OCI-LY7 (cell line): Measurements from ENCODE around the gene RARB. TPM values are rescaled to one million over a fixed set of nuclear protein-coding genes. Genes with fewer than 3 reads are reported as not detected.

Experiments
- BruUV-seq: library from RNA; stranded (reverse); fragments of 400-500 nt; replicated peaks from 2 replicates; lab custom pipeline; 2021; lab: Mats Ljungman, UMichigan
- CTCF ChIA-PET: fragments of 300-600 bp; sonication (Branson Sonifier 250); formaldehyde crosslinking; loops from one replicate; lab custom pipeline; 2022; ENCODE audit warnings: antibody characterized with exemption; ENCODE audit not compliant: unreplicated experiment; lab: Charles Lee
- POLR2A ChIA-PET: fragments of 300-600 bp; sonication (Branson Sonifier 250); formaldehyde crosslinking; loops from one replicate; lab custom pipeline; 2022; ENCODE audit warnings: antibody characterized with exemption; lab: Charles Lee
- DNase-seq: peaks from one replicate; pipeline ENCODE4 v3.0.0-alpha.2; 2015; ENCODE audit warnings: low spot score
- H2AFZ ChIP-seq: fragments of 200-600 bp; sonication (generic), shearing (Covaris generic); 2 replicates; pipeline ENCODE4 v1.6.1; 2014; ENCODE audit warnings: mild to moderate bottlenecking, antibody characterized with exemption, low read length, moderate library complexity
- H3K27ac ChIP-seq: fragments of 200-600 bp; sonication (generic); 2 replicates; pipeline ENCODE4 v1.5.1; 2014; ENCODE audit warnings: mixed run types, low read depth, mild to moderate bottlenecking, moderate library complexity, low read length, inconsistent platforms; ENCODE audit not compliant: poor library complexity, severe bottlenecking
- H3K36me3 ChIP-seq: fragments of 200-600 bp; sonication (generic); 2 replicates; pipeline ENCODE4 v1.6.1; 2014; ENCODE audit warnings: mild to moderate bottlenecking, antibody characterized with exemption, low read length, moderate library complexity, mixed read lengths; ENCODE audit not compliant: insufficient read depth
- H3K4me1 ChIP-seq: fragments of 200-600 bp; sonication (generic); 2 replicates; pipeline ENCODE4 v1.5.1; 2014; ENCODE audit warnings: mild to moderate bottlenecking, low read length; ENCODE audit not compliant: insufficient read depth, poor library complexity, severe bottlenecking
- H3K4me2 ChIP-seq: fragments of 200-600 bp; sonication (generic); 2 replicates; pipeline ENCODE4 v1.6.1; 2014; ENCODE audit warnings: mild to moderate bottlenecking, low read length
- H3K4me3 ChIP-seq: fragments of 200-600 bp; sonication (generic); 2 replicates; pipeline ENCODE4 v1.5.1; 2014; ENCODE audit warnings: mild to moderate bottlenecking, low read depth, low read length; ENCODE audit not compliant: poor library complexity, severe bottlenecking
- H3K79me2 ChIP-seq: fragments of 200-600 bp; sonication (generic); 2 replicates; pipeline ENCODE4 v1.6.1; 2016; ENCODE audit warnings: low read depth, mild to moderate bottlenecking, low read length, moderate library complexity, mixed read lengths; ENCODE audit not compliant: insufficient read depth
- H3K9me2 ChIP-seq: fragments of 200-600 bp; sonication (generic); 2 replicates; pipeline ENCODE4 v1.6.1; 2016; ENCODE audit warnings: mild to moderate bottlenecking, low read length, mixed read lengths; ENCODE audit not compliant: insufficient read depth
- H3K9me3 ChIP-seq: fragments of 200-600 bp; sonication (generic); 2 replicates; pipeline ENCODE4 v1.6.1; 2014; ENCODE audit warnings: mild to moderate bottlenecking, mixed run types, low read length, mixed read lengths
- H4K20me1 ChIP-seq: fragments of 200-600 bp; sonication (generic); 2 replicates; pipeline ENCODE4 v1.6.1; 2014; ENCODE audit warnings: mild to moderate bottlenecking, antibody characterized with exemption, low read length, moderate library complexity, mixed read lengths; ENCODE audit not compliant: insufficient read depth
- EZH2phosphoT487 ChIP-seq: fragments of 200-600 bp; sonication (generic); IDR thresholded peaks from 2 replicates; pipeline ENCODE4 v1.6.1; 2018; ENCODE audit warnings: low read depth, borderline replicate concordance, mild to moderate bottlenecking, mixed run types, antibody characterized with exemption, low read length, moderate library complexity, mixed read lengths
- intact Hi-C: fragments of 100-400 bp; cut with micrococcal nuclease; formaldehyde crosslinking; loops from one replicate; pipeline ENCODE4 v1.10.0; 2022; ENCODE audit not compliant: unreplicated experiment
- total RNA-seq, 2 experiments: library from RNA; depleted of rRNA in 1 of 2; stranded (reverse); fragments of >200 nt in 1 of 2; shearing (Covaris generic) in 1 of 2; gene quantifications; 2 replicates each; pipeline ENCODE4 v1.2.3, GENCODE V29; 2014 to 2022
- TF ChIP-seq, protein P1 (sequence below): fragments of 200-600 bp; sonication (generic); conservative IDR thresholded peaks from 2 replicates; pipeline ENCODE4 v1.5.1; 2014; ENCODE audit warnings: mild to moderate bottlenecking, antibody characterized with exemption, low read length, moderate library complexity, mixed read lengths

The RARB gene
- total RNA-seq, 2 experiments from 2014 or later = not detected

DNA sequence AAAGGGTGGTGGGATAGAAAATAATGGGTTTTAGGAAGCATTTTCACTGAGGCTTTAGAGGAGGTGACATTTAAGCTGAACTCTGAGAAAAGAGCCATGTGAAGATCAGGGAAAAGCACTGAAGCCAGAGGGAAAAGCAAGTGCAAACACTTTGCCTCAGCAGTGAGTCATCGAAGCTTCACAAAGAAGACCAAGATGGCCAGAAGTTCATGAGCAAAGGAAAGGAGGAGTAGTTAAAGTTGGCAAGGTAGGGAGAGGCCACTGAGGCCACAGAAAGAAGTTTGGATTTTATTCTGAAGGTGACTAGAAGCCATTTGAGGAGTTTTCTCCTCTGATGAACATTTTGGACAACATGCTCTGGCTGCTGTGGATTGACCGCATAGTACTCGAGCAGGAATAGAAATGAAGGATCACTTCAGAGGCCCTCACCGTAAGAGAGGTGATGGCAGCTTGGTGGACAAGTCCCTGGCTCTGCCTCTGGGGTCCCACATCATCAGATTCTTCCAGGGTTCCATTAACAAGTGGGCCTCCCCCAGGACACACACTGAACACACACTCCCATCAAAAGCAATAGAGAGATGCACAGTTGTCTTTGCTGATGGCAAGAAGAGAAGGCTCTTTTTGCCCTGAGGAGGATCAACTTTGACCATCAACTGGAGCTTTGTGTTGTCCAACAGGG lies 161.2 kb downstream of the RARB start:
- no peaks in the 10 kb centered on the region for H3K4me1 ChIP-seq
- no peak for DNase-seq
- no peak for TF ChIP-seq EZH2phosphoT487
- TF ChIP-seq, protein P1, sequence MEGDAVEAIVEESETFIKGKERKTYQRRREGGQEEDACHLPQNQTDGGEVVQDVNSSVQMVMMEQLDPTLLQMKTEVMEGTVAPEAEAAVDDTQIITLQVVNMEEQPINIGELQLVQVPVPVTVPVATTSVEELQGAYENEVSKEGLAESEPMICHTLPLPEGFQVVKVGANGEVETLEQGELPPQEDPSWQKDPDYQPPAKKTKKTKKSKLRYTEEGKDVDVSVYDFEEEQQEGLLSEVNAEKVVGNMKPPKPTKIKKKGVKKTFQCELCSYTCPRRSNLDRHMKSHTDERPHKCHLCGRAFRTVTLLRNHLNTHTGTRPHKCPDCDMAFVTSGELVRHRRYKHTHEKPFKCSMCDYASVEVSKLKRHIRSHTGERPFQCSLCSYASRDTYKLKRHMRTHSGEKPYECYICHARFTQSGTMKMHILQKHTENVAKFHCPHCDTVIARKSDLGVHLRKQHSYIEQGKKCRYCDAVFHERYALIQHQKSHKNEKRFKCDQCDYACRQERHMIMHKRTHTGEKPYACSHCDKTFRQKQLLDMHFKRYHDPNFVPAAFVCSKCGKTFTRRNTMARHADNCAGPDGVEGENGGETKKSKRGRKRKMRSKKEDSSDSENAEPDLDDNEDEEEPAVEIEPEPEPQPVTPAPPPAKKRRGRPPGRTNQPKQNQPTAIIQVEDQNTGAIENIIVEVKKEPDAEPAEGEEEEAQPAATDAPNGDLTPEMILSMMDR = no peak
- H4K20me1 ChIP-seq = peaks cover 6% of the 10 kb centered on the region; the same call in 1 of the 2 replicates
- no peaks in the 10 kb centered on the region for H3K9me3 ChIP-seq
- H3K27ac ChIP-seq = no peak overlapping the region
- H3K79me2 ChIP-seq = no peaks in the 10 kb centered on the region
- H3K9me2 ChIP-seq = no peaks in the 10 kb centered on the region
- no peak overlapping the region for H3K4me2 ChIP-seq
- intact Hi-C loops = no loop called here
- no peak overlapping the region for H2AFZ ChIP-seq
- H3K4me3 ChIP-seq = no peak overlapping the region
- H3K36me3 ChIP-seq = no peaks in the 10 kb centered on the region; the same call in 1 of the 2 replicates
- POLR2A ChIA-PET = interaction anchor here (0.5 kb wide), 1 partner anchor 28 kb away, joined by 3 read pairs; no protein-coding TSS in a partner anchor
- CTCF ChIA-PET = no interaction called here
- no TSS peak for BruUV-seq

- no peak for TF ChIP-seq EZH2phosphoT487
- TF ChIP-seq, protein P1 = no peak
- Histone ChIP-seq H3K79me2 (no peaks in the 10 kb centered on the region), H3K9me3 (no peaks in the 10 kb centered on the region), H3K36me3 (no peaks in the 10 kb centered on the region; the same call in 1 of the 2 replicates), H3K4me2 (no peak overlapping the region), H4K20me1 (peaks cover 6% of the 10 kb centered on the region; the same call in 1 of the 2 replicates), H3K9me2 (no peaks in the 10 kb centered on the region), H3K4me1 (no peaks in the 10 kb centered on the region), H3K4me3 (no peak overlapping the region), H2AFZ (no peak overlapping the region), H3K27ac (no peak overlapping the region)
- no TSS peak for BruUV-seq
- no peak for DNase-seq
- ChIA-PET POLR2A (interaction anchor here (2.1 kb wide), 1 partner anchor 17 kb away, joined by 5 read pairs; no protein-coding TSS in a partner anchor), CTCF (no interaction called here)
- intact Hi-C loops = no loop called here
Observed at GRCh38 chr3:25589783-25590258, 161.8 kb downstream of the RARB start.

DNA sequence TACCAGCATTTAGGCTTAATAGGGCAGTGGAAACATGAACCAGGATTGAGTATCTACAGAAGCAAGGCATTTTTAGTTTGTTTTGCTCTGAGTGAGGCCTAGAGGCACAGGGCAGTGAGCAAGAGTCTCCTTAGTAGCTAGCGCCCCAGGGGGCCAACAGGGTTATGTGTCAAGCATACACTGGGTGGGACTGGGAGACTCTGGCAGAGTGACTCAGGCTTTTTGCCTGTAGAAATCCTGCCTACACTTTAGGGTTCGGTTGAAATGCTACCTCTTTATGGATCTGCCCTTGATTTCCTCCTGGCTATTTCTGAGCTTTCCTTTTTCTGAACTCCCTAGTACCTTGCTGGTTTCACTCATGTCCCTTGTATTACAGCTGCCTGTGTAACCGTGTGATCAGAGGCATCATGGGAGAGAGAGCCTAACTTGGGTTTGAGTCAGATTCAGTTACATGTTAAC lies 164.5 kb downstream of the RARB start:
- Histone ChIP-seq H3K9me3 (no peaks in the 10 kb centered on the region), H4K20me1 (peaks cover 6% of the 10 kb centered on the region; the same call in 1 of the 2 replicates), H3K4me2 (no peak overlapping the region), H2AFZ (no peak overlapping the region), H3K27ac (no peak overlapping the region), H3K4me3 (no peak overlapping the region), H3K9me2 (no peaks in the 10 kb centered on the region), H3K36me3 (peaks cover 27% of the 10 kb centered on the region), H3K79me2 (no peaks in the 10 kb centered on the region), H3K4me1 (no peaks in the 10 kb centered on the region)
- peak; percentile 19 for DNase-seq
- BruUV-seq = no TSS peak
- ChIA-PET POLR2A (no interaction called here), CTCF (interaction anchor here (0.6 to 1.1 kb wide), 2 partner anchors 8 to 12 kb away, joined by 3 to 5 read pairs; no protein-coding TSS in a partner anchor)
- TF ChIP-seq EZH2phosphoT487 = no peak
- TF ChIP-seq, protein P1 = peak; percentile 19; the same call in 1 of the 2 replicates
- intact Hi-C loops = no loop called here
